Spinal cord (tissue), 10 donors: ENCODE results near the gene APOH. TPM values are rescaled to one million over a fixed set of nuclear protein-coding genes. Genes with fewer than 3 reads are reported as not detected.
A peak's percentile ranks its signal among the peaks of the same experiment; 100 is the strongest.

Source experiments
- DNase-seq, 6 donors: peaks; one replicate each; pipeline versions ENCODE4 v3.0.0 to v3.0.0-alpha.2; 2013 to 2015; ENCODE audit warnings: low spot score in 6 of 6, low read depth in 4 of 6
- H3K27ac ChIP-seq: one replicate; pipeline ENCODE4 v1.5.1; 2013; ENCODE audit warnings: low read depth, low read length, control low read depth
- H3K27me3 ChIP-seq: one replicate; pipeline ENCODE4 v1.6.1; 2013; ENCODE audit warnings: low read length; ENCODE audit not compliant: control insufficient read depth, insufficient read depth
- H3K36me3 ChIP-seq: one replicate; pipeline ENCODE4 v1.6.1; 2013; ENCODE audit warnings: low read length; ENCODE audit not compliant: control insufficient read depth, insufficient read depth
- H3K4me1 ChIP-seq: one replicate; pipeline ENCODE4 v1.6.1; 2013; ENCODE audit warnings: low read length; ENCODE audit not compliant: control insufficient read depth, insufficient read depth
- H3K4me3 ChIP-seq: one replicate; pipeline ENCODE4 v1.5.1; 2013; ENCODE audit warnings: low read depth, low read length, control low read depth
- H3K9me3 ChIP-seq: one replicate; pipeline ENCODE4 v1.6.1; 2013; ENCODE audit warnings: low read length; ENCODE audit not compliant: control insufficient read depth, insufficient read depth
- WGBS: methylation state at CpG from one replicate; pipeline ENCODE4 v1.1.5; 2013; ENCODE audit warnings: missing lambda C conversion rate; ENCODE audit not compliant: insufficient coverage; 5-methylcytosine and 5-hydroxymethylcytosine counted together
- long read RNA-seq, 4 donors: transcript quantifications; one replicate each; lab custom pipeline, GENCODE V29; 2026
- polyA plus RNA-seq, 2 donors: library from polyadenylated mRNA; unstranded; fragments of 120-200 nt; gene quantifications; one replicate each; pipeline ENCODE4 v1.2.1, GENCODE V29; 2013; ENCODE audit not compliant: insufficient read length in 2 of 2
- total RNA-seq, 2 donors: library from RNA; depleted of rRNA in 1 of 2; stranded (reverse); fragments of 120-200 nt in 1 of 2; fragments of >200 nt in 1 of 2; gene quantifications; one replicate each; pipeline versions ENCODE4 v1.2.3 to v1.2.4, GENCODE V29; 2013 to 2014
- donor health status: healthy.

APOH gene, protein sequence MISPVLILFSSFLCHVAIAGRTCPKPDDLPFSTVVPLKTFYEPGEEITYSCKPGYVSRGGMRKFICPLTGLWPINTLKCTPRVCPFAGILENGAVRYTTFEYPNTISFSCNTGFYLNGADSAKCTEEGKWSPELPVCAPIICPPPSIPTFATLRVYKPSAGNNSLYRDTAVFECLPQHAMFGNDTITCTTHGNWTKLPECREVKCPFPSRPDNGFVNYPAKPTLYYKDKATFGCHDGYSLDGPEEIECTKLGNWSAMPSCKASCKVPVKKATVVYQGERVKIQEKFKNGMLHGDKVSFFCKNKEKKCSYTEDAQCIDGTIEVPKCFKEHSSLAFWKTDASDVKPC
- 1 to 10 TPM in 1 of 2 donors, not detected in 1; 1.5 TPM for total RNA-seq
- polyA plus RNA-seq, result under 1 TPM; 0.14 to 0.89 TPM
- long read RNA-seq, donor 1, result 0 reads
- long read RNA-seq, donor 2, result 0 reads
- long read RNA-seq, donor 3, result 0 reads
- long read RNA-seq, donor 4, result 0 reads

DNA sequence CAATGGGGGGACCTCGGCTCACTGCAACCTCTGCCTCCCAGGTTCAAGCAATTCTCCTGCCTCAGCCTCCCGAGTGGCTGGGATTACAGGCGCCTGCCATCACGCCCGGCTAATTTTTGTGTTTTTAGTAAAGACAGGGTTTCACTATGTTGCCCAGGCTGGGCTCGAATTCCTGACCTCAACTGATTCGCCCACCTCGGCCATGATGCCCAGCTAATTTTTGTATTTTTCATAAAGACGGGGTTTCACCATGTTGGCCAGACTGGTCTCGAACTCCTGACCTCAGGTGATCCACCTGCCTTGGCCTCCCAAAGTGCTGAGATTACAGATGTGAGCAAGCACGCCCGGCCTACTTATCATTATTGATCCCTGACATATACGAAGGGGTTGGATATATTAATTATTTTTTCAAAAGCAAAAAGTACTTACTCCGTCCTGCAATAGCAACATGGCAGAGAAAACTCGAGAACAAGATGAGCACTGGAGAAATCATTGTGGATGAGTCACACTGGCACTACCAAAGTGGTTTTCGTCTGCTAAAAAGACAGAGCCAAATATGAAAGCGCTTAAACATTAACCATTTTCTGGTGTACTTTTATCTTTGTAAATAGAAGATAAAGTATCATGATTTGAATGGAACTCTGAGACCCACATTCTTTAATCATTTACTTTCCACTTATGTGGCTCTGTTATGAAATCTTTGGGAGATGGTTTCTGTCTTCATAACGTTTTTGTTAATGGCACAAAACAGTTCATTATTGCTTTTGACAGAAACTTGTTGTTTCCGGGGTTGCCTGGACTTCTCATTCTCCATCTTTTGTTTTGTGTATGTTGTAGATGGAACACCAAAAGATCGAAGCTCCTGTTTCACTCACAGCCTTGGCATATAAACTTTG, at the start of gene APOH:
Gene APOH, minus strand, starts transcription at position 529 of the 896 bp plus-strand sequence. Its CDS starts 36 bp downstream, at position 493.
- Histone ChIP-seq H3K36me3 (no peaks in the 10 kb centered on the region), H3K27me3 (no peaks in the 10 kb centered on the region), H3K4me3 (no peak within 1 kb of the TSS), H3K4me1 (no peaks in the 10 kb centered on the region), H3K9me3 (no peaks in the 10 kb centered on the region), H3K27ac (no peak within 1 kb of the TSS)
- 94% methylated on average over 9 of the region's 20 CpGs for WGBS
- DNase-seq, result no peak

DNA sequence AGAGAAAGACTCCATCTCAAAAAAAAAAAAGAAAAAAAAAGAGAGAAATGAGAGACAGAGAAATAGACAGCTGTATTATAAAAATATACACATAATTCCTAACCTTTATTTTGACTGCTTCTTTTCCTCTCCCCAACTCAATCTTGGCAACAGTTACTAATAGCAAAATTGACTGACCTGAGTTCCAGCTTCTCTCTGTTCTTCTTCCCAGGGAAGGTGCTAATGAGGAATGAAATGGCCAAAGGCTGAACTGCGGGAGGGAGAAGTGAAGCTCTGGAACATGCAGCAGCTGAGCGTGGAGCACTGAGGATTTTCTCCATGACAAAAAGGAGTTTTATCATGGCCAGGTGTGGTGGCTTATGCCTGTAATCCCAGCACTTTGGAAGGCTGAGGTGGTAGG, 48.0 kb upstream of the APOH start:
- Histone ChIP-seq H3K36me3 (no peaks in the 10 kb centered on the region), H3K4me1 (no peaks in the 10 kb centered on the region), H3K4me3 (no peak overlapping the region), H3K27ac (no peak overlapping the region), H3K27me3 (no peaks in the 10 kb centered on the region), H3K9me3 (no peaks in the 10 kb centered on the region)
- 83% methylated on average over 2 of the region's 2 CpGs for WGBS
- DNase-seq, result no peak

DNA sequence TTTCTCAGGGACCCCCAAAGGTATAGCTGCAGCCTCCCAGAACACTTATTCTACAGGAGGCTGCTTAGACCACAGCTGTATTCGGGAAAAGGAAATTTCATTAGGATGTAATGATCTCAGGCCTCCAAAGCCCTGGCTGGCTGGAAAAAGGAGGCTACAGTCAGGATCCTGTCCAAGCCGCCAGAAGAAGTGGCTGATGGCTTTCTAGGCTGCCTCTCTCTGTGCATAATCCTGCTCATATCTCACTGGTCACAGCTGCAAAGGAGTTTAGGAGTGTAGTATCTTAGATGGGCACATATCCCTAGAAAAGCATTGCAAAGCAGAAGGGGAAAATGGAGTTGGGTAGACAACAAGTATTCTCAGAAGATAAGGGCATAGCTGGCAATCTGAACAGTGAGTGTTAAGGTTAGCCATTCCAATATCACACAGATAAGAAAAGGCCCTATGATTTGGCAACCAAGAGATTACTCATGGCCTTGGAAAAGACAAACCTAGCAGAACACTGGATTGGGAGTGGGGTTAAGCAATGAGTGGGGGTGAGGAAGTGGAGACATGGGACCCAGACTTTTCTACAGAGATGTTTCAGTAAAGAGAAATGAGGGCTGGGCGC, 47.2 kb upstream of the APOH start:
- no peak for DNase-seq
- H3K4me1 ChIP-seq, result no peaks in the 10 kb centered on the region
- 80% methylated on average over 1 of the region's 3 CpGs for WGBS
- H3K27ac ChIP-seq, result no peak overlapping the region
- H3K4me3 ChIP-seq, result no peak overlapping the region
- no peaks in the 10 kb centered on the region for H3K36me3 ChIP-seq
- H3K9me3 ChIP-seq, result no peaks in the 10 kb centered on the region
- no peaks in the 10 kb centered on the region for H3K27me3 ChIP-seq

DNA sequence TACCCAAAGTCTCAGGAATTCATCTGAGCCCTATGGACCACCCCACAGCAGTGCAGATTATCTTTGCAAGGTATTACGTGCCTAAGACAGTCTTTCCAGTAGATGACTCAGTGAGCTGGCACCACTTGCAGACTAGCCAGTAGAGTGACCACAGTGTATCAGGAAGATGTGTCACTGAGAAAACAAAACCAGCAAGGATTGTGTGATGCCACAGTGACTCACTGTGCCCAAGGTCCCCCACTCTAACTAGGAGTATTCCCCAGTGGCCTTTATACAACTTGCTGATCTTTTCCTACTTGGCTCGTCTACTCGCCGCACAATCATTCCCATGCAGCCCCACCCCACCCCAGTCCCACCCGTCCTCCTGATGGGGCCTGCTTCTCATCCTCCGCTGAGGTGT, 46.4 kb upstream of the APOH start:
- Histone ChIP-seq H3K4me1 (no peaks in the 10 kb centered on the region), H3K36me3 (no peaks in the 10 kb centered on the region), H3K27me3 (no peaks in the 10 kb centered on the region), H3K9me3 (no peaks in the 10 kb centered on the region), H3K4me3 (no peak overlapping the region), H3K27ac (no peak overlapping the region)
- WGBS, result 80% methylated on average over 6 of the region's 6 CpGs
- DNase-seq, result no peak

DNA sequence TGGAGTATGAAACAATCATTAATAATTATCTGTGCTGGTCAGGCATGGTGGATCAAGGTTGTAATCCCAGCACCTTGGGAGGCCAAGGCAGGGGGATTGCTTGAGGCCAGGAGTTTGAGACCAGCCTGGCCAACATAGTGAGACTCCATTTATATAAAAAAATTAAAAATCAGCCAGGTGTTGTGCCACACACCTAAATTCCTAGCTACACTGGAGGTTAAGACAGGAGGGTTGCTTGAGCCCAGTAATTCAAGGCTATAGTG, 44.3 kb upstream of the APOH start:
- Histone ChIP-seq H3K36me3 (no peaks in the 10 kb centered on the region), H3K27me3 (no peaks in the 10 kb centered on the region), H3K9me3 (no peaks in the 10 kb centered on the region), H3K4me3 (no peak overlapping the region), H3K27ac (no peak overlapping the region), H3K4me1 (no peaks in the 10 kb centered on the region)
- no peak for DNase-seq

DNA sequence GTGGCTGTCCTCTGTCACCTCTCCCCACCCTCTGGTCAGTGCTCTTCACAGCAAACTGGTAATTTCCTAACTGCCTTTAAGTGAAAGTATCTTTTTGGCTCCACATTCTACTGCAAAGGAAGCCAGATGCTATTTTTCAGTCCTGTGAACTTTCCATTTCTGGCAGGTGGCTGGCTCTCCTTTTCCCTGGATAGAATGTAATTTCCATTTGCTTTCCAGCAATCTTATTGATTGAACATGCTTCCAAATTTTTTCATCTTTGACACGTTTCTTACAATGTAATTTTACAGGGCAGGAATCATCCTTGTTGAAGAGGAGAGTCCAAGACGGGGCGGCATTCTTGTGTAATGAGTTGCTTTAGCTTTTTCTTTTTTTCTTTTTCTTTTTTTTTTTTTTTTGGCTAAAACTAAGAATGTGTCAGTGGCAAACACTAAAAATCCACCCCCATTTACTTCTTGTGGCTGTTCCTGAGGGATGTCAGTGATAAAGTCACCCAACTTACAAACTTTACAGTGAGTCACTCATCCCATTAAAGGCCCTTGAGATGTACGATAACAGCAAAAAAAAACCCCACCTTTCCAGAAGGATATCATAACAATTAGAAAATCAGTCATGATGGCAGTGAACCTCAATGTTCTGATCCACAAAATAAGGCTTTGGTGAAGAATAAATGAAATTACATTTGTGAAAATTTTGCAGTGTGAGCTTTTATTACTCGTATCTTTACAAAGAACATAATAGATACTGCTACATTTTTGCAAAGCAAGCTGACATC, 43.8 kb upstream of the APOH start:
- no peaks in the 10 kb centered on the region for H3K4me1 ChIP-seq
- DNase-seq, result peak in 2 of 6 donors; percentile 37 to 64
- no peaks in the 10 kb centered on the region for H3K36me3 ChIP-seq
- H3K4me3 ChIP-seq, result no peak overlapping the region
- WGBS, result no CpG with 5 or more reads among the region's 5 CpGs
- no peaks in the 10 kb centered on the region for H3K9me3 ChIP-seq
- H3K27me3 ChIP-seq, result no peaks in the 10 kb centered on the region
- no peak overlapping the region for H3K27ac ChIP-seq

DNA sequence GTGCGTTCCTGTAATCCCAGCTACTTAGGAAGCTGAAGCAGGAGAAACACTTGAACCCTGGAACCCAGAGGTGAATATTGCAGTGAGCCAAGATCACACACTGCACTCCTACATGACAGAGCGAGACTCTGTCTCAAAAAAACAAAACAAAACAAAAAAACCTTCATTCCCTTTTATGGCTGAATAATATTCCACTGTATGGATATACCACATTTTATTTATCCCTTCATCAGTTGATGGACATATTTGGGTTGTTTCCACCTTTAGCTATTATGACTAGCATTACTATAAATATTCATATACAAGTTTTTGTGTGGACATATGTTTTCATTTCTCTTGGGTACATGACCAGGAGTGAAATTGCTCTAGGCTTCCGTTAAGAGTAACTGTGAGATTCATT, 42.3 kb upstream of the APOH start:
- Histone ChIP-seq H3K4me1 (no peaks in the 10 kb centered on the region), H3K27me3 (no peaks in the 10 kb centered on the region), H3K36me3 (no peaks in the 10 kb centered on the region), H3K4me3 (no peak overlapping the region), H3K9me3 (no peaks in the 10 kb centered on the region), H3K27ac (no peak overlapping the region)
- no peak for DNase-seq
- 100% methylated on average over 1 of the region's 3 CpGs for WGBS

DNA sequence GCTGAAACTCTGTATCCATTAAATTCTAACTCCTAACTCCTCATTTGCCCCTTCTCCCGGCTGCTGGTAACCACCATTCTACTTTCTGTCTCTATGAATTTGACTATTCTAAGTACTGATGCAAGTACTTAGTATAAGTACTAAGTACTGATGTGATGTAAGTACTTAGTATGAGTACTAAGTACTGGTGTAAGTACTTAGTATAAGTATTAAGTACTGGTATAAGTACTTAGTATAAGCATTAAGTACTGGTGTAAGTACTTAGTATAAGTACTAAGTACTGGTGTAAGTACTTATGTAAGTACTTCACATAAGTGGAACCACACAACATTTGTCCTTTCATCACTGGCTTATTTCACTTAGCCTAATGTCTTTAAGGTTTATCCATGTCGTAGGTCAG, 40.9 kb upstream of the APOH start:
- Histone ChIP-seq H3K4me3 (no peak overlapping the region), H3K27ac (no peak overlapping the region), H3K36me3 (no peaks in the 10 kb centered on the region), H3K27me3 (no peaks in the 10 kb centered on the region), H3K4me1 (no peaks in the 10 kb centered on the region), H3K9me3 (no peaks in the 10 kb centered on the region)
- no CpG with 5 or more reads among the region's 2 CpGs for WGBS
- DNase-seq, result no peak

DNA sequence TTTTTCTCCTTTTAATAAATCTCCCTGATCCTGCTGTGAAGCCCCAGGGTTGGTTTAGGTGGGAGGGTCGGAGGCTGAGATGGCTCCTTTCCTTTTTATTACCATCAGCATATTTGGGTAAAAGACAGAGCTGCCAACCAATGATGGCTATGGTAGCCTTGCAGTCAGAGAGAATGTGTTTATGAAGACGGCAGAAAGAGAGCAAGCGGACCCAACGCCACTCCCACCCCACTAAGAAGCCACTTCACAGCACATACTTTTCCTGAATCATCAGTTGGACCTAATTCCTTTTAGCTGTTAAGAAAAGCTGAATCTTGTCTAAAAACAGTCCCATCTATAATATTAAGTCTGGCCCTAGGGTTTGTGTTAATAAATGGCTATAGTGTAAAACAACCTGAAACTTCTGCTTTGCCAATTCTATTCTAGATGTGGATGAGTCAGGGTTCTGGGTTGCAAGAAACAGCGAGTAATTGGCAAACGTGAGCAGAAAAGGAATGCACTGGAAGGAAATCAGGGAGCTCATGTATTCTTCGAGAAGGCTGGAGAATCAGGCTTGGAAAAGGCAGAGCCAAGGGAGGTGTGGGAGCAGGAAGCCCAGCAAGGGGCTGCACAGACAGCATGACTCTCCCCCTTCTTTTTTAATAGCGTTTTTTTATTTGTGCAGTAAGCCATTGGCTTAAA, 39.2 kb upstream of the APOH start:
- no peaks in the 10 kb centered on the region for H3K27me3 ChIP-seq
- no peaks in the 10 kb centered on the region for H3K36me3 ChIP-seq
- DNase-seq, result no peak
- whole genome bisulfite sequencing, result 75% methylated on average over 5 of the region's 8 CpGs
- no peaks in the 10 kb centered on the region for H3K4me1 ChIP-seq
- no peak overlapping the region for H3K4me3 ChIP-seq
- H3K27ac ChIP-seq, result no peak overlapping the region
- H3K9me3 ChIP-seq, result no peaks in the 10 kb centered on the region
